Thymus (tissue), 11 donors: ENCODE measurements around the gene PGBD5. TPM values are rescaled to one million over a fixed set of nuclear protein-coding genes. Genes with fewer than 3 reads are reported as not detected.
"Not testable (repeated sequence)": the region's sequence is repeated elsewhere in the genome, so short reads cannot be mapped to it uniquely, and the experiment has no call there.

Experiments
- DNase-seq, 9 donors: peaks; one replicate each; pipeline ENCODE4 v3.0.0-alpha.2; 2013; ENCODE audit warnings: low spot score in 9 of 9, low read depth in 6 of 9, missing footprints in 1 of 9
- H3K27ac ChIP-seq, 2 donors: one replicate each; pipeline ENCODE4 v1.5.1; 2013; ENCODE audit warnings: control low read depth in 1 of 2, low read depth in 1 of 2, low read length in 1 of 2, mild to moderate bottlenecking in 1 of 2, moderate library complexity in 1 of 2
- H3K27me3 ChIP-seq, 2 donors: one replicate each; pipeline ENCODE4 v1.5.1; 2013; ENCODE audit warnings: low read length in 1 of 2; ENCODE audit not compliant: control insufficient read depth in 2 of 2, insufficient read depth in 1 of 2
- H3K36me3 ChIP-seq, 2 donors: one replicate each; pipeline ENCODE4 v1.5.1; 2013; ENCODE audit warnings: low read length in 1 of 2, mild to moderate bottlenecking in 1 of 2, moderate library complexity in 1 of 2; ENCODE audit not compliant: control insufficient read depth in 2 of 2, insufficient read depth in 2 of 2
- H3K4me1 ChIP-seq, 2 donors: one replicate each; pipeline ENCODE4 v1.5.1; 2013; ENCODE audit warnings: low read length in 2 of 2; ENCODE audit not compliant: control insufficient read depth in 2 of 2, insufficient read depth in 2 of 2
- H3K4me3 ChIP-seq, 2 donors: one replicate each; pipeline ENCODE4 v1.5.1; 2013; ENCODE audit warnings: low read length in 2 of 2, control low read depth in 1 of 2, mild to moderate bottlenecking in 1 of 2
- H3K9me3 ChIP-seq, 2 donors: one replicate each; pipeline ENCODE4 v1.5.1; 2013; ENCODE audit warnings: low read length in 1 of 2, mild to moderate bottlenecking in 1 of 2; ENCODE audit not compliant: control insufficient read depth in 2 of 2, insufficient read depth in 1 of 2
- WGBS: extraction: QIAGEN DNeasy Blood & Tissue Kit; methylation state at CpG from one replicate; pipeline ENCODE4 v1.1.7; 2013; 5-methylcytosine and 5-hydroxymethylcytosine counted together
- polyA plus RNA-seq: library from polyadenylated mRNA; stranded (reverse); fragments of 200-250 nt; gene quantifications from one replicate; pipeline ENCODE4 v1.2.3, GENCODE V29; 2013
- total RNA-seq: library from RNA; stranded (reverse); fragments of 120-200 nt; gene quantifications from one replicate; pipeline ENCODE4 v1.2.4, GENCODE V29; 2013
- donor health status: healthy.

Gene PGBD5
- total and polyA plus RNA-seq, 2 donors = 2.1 to 4.4 TPM

DNA sequence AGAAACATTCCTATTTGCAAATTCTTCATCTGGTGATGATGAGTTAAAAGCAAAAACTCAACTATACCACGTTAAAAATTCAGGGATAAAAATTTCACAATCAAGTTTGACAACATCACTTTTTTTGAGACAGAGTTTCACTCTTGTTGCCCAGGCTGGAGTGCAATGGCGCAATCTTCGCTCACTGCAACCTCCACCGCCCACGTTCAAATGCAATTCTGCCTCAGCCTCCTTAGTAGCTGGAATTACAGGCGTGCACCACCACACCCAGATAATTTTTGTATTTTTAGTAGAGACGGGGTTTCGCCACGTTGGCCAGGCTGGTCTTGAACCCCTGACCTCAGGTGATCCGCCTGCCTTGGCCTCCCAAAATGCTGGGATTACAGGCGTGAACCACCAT, 19.4 kb downstream of the PGBD5 start:
- H3K36me3 ChIP-seq, H3K27me3 ChIP-seq, H3K4me1 ChIP-seq, DNase-seq, H3K9me3 ChIP-seq, H3K4me3 ChIP-seq, H3K27ac ChIP-seq: not testable (repeated sequence)
- WGBS = 92% methylated on average over 11 of the region's 11 CpGs

DNA sequence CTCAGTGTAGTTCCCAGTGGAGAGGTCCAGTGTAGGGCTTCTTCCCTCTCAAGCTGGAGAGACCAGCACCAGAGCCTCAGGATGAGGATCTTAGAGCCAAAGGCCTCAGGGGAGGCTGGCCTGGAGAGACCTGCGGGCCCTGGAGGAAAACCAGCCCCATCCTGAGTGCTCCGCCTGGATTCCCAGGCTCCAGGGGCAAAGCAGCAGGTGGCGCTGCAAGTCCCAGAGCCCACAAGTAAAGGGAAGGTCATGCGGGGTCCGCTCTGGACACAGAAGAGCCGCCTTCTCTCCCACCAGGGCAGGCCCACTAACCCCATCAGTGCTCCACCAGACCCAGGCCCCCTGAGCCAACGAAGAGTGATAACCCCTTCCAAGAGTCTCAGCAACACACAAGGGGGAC, 22.7 kb downstream of the PGBD5 start:
- no peak for DNase-seq
- 85% methylated on average over 7 of the region's 7 CpGs for WGBS
- H3K27ac ChIP-seq = no peak overlapping the region
- H3K36me3 ChIP-seq = no peaks in the 10 kb centered on the region
- no peaks in the 10 kb centered on the region for H3K9me3 ChIP-seq
- no peaks in the 10 kb centered on the region for H3K4me1 ChIP-seq
- H3K27me3 ChIP-seq = peaks cover 0 to 2% of the 10 kb centered on the region in 2 donors
- no peak overlapping the region for H3K4me3 ChIP-seq

DNA sequence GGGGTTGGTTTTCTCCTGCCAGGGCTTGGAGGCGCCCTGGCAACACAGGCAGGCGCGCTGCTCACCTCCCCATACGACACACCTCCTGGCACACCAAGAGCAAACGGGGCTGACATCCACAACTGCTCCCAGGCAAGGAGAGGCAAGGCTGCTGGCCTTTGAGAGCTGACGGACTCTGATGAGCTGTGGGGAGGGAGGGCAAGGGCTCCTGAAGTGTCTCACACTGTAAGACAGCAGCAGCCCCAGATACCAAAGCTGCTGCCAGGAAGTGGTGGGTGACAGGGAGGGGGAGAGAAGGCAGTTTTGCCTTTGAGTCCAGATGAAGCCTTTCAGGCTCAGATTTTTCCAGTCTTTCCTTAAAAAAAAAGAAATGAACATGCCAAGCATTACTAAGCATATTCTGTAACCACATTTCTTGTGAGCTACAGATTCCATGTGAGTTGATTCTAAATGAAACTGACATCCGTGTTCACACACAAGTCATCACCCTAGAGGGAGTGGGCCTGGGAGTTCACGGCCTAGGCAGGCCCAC, 24.3 kb downstream of the PGBD5 start:
- H3K9me3 ChIP-seq = no peaks in the 10 kb centered on the region
- WGBS = 83% methylated on average over 8 of the region's 8 CpGs
- no peaks in the 10 kb centered on the region for H3K36me3 ChIP-seq
- H3K27me3 ChIP-seq = peaks cover 0 to 2% of the 10 kb centered on the region in 2 donors
- no peak for DNase-seq
- H3K4me1 ChIP-seq = no peaks in the 10 kb centered on the region
- H3K27ac ChIP-seq = no peak overlapping the region
- no peak overlapping the region for H3K4me3 ChIP-seq

DNA sequence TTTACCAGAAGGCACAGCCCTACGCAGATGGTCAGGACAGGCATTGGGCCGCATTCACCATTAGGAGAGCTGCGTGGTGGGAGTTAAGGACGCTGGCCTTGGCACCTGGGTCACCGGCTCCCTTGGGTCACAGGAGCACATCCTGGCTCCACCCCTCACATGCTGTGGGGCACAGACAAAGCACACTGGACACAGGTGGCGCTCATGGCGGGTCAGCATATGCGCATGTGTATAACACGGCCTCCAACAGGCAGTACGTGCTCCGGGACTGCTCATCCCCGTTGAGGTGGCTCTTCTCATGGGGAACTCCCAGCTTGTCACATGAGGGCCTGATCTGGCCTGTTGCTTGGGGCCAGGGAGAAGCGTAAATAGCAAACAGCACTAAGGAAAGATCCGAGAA, 25.0 kb downstream of the PGBD5 start:
- no peaks in the 10 kb centered on the region for H3K36me3 ChIP-seq
- DNase-seq = no peak
- no peak overlapping the region for H3K4me3 ChIP-seq
- peaks cover 0 to 2% of the 10 kb centered on the region in 2 donors for H3K27me3 ChIP-seq
- no peaks in the 10 kb centered on the region for H3K9me3 ChIP-seq
- no peaks in the 10 kb centered on the region for H3K4me1 ChIP-seq
- H3K27ac ChIP-seq = no peak overlapping the region
- 95% methylated on average over 14 of the region's 14 CpGs for WGBS

DNA sequence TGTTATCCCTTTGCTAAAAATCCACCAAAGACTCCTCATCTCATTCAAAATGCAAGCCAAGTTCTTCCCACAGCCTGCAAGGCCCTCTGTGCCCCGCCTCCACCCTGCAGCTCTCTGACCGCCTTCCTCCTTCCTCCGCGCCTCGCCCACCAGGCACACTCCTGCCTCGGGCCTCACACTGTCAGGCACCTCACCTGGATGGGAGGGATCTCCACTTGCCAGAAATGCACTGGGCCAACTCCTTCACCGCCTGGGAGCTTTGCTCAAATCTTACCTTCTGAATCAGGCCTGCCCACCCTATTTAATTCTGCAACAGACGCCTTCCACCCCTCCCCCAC, 26.2 kb downstream of the PGBD5 start:
- H3K36me3 ChIP-seq = no peaks in the 10 kb centered on the region
- no peaks in the 10 kb centered on the region for H3K4me1 ChIP-seq
- no peak for DNase-seq
- H3K27me3 ChIP-seq = peaks cover 0 to 2% of the 10 kb centered on the region in 2 donors
- 87% methylated on average over 8 of the region's 8 CpGs for WGBS
- no peak overlapping the region for H3K27ac ChIP-seq
- no peaks in the 10 kb centered on the region for H3K9me3 ChIP-seq
- no peak overlapping the region for H3K4me3 ChIP-seq

DNA sequence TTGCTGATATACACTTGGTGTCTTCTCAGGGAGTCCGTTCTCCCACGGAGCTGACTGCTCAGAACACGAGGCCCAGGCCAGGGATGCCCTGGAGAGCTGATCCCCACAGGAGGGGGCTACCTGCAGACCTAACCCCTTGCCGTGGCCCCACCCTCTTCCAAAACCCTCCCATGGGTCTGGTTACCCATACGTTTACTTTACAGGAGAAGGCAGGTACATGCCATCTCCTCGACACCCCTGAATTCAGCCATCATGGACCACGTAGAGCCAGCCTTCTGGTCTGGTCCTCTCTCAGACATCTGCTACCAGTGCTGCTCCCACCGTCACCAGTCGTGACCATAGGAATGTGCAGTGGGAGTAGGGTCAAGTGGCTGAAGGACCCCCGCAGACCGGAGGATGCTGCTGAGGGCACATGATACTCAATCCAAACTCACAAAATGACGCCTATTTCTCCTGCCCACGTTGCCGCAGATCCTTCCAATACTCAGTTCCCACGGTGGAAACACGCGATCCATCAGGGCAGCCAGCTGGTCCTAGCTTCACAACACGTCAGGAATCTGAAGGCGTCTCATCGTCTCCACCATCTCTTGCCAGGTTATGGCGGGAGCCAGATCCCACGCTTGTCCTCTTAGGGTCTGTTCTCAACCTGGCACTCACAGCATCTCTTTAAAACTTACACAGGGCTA, 26.7 kb downstream of the PGBD5 start:
- WGBS = 96% methylated on average over 22 of the region's 22 CpGs
- Histone ChIP-seq H3K27me3 (peaks cover 0 to 2% of the 10 kb centered on the region in 2 donors), H3K36me3 (no peaks in the 10 kb centered on the region), H3K4me1 (no peaks in the 10 kb centered on the region), H3K9me3 (no peaks in the 10 kb centered on the region), H3K27ac (no peak overlapping the region), H3K4me3 (no peak overlapping the region)
- no peak for DNase-seq

DNA sequence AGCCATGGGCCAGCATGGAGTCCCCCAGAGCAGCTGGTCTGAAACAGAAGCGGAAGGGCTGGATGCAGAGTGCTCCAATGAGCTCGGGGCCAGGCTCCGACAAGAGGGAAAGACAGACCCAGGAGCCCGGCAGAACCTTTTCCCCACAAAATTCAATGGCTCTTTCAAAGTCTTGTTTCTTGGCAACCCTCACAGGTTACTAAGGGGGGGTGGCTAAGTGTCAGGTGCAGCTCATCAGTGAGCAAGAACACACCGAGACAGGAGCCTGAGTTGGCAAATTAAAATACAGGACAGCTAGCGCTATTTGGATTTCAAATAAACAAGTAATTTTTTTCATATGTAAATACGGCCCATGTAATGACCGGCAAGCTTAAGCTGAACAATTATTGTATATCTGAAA, 27.3 kb downstream of the PGBD5 start:
- 97% methylated on average over 8 of the region's 8 CpGs for WGBS

DNA sequence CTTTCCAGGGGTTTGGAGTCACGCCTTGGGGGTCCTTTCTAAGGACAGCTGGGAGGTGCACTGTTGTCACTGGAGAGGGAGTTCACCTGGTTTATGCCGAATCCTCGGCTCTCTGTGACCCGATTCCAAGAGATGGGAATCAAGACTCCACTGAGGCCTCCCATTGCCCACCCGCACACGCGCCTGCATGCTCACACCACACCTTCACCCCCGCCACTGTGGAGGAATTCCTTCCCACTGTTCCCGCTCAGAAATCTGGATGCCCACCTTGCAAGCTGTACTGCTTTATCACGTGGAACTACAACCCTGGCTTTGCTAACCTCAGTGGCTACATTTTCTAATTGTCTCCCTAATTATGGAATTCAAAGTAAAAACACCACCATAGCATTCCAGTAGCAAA, 29.2 kb downstream of the PGBD5 start:
- 94% methylated on average over 10 of the region's 10 CpGs for WGBS
- H3K9me3 ChIP-seq = peaks cover 0 to 3% of the 10 kb centered on the region in 2 donors

More for the DNA sequence above, 27.3 kb downstream of the PGBD5 start:
- H3K27me3 ChIP-seq = peaks cover 0 to 2% of the 10 kb centered on the region in 2 donors
- H3K4me3 ChIP-seq = no peak overlapping the region
- H3K36me3 ChIP-seq = no peaks in the 10 kb centered on the region
- DNase-seq = no peak
- no peak overlapping the region for H3K27ac ChIP-seq
- H3K4me1 ChIP-seq = no peaks in the 10 kb centered on the region
- H3K9me3 ChIP-seq = peaks cover 0 to under 1% of the 10 kb centered on the region in 2 donors

DNA sequence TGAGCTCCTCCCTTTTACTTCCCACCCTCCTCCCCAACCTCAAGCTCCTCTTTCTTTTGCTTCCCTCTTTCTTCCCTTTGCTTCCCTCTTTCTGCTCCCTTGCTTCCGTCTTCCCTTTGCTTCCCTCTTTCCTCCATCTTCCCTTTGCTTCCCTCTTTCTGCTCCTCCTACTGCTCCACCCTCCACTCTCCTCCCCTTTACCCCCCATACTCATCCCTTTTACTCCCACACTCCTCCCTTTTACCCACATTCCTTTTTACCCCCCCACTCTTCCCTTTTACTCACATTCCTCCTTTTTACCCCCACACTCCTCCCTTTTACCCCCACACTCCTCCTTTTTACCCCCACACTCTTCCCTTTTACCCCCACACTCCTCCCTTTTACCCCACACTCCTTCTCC, 30.2 kb downstream of the PGBD5 start:
- Histone ChIP-seq H3K4me3 (no peak overlapping the region), H3K27ac (no peak overlapping the region), H3K27me3 (peaks cover 0 to 16% of the 10 kb centered on the region in 2 donors), H3K9me3 (peaks cover 0 to 3% of the 10 kb centered on the region in 2 donors), H3K36me3 (no peaks in the 10 kb centered on the region), H3K4me1 (no peaks in the 10 kb centered on the region)
- no peak for DNase-seq
- 57% methylated on average over 1 of the region's 1 CpG for whole genome bisulfite sequencing

More for the DNA sequence above, 29.2 kb downstream of the PGBD5 start:
- Histone ChIP-seq H3K36me3 (no peaks in the 10 kb centered on the region), H3K4me3 (no peak overlapping the region), H3K27ac (no peak overlapping the region), H3K27me3 (peaks cover 0 to 10% of the 10 kb centered on the region in 2 donors), H3K4me1 (no peaks in the 10 kb centered on the region)
- no peak for DNase-seq
